Cardiac fibroblast (primary cell): ENCODE data around the gene IGFLR1.
"Not testable (repeated sequence)": the region's sequence is repeated elsewhere in the genome, so short reads cannot be mapped to it uniquely, and the experiment has no call there.

ENCODE experiments used
- DNase-seq, 2 donors: peaks; one replicate each; pipeline versions ENCODE4 v3.0.0 to v3.0.0-alpha.2; 2010; ENCODE audit warnings: low read depth in 2 of 2
- H3K4me3 ChIP-seq, 2 donors: replicated peaks in 1 of 2; 1 replicate in 1 of 2; 2 replicates in 1 of 2; pipeline ENCODE4 v1.5.1; 2011; ENCODE audit warnings: low read depth in 2 of 2, low read length in 2 of 2, mild to moderate bottlenecking in 2 of 2, moderate library complexity in 1 of 2
- TF ChIP-seq, protein P1 (sequence below): IDR thresholded peaks from one replicate; pipeline ENCODE4 v1.5.1; 2011; ENCODE audit warnings: low read depth, mild to moderate bottlenecking, low read length, inconsistent platforms

IGFLR1 gene

DNA sequence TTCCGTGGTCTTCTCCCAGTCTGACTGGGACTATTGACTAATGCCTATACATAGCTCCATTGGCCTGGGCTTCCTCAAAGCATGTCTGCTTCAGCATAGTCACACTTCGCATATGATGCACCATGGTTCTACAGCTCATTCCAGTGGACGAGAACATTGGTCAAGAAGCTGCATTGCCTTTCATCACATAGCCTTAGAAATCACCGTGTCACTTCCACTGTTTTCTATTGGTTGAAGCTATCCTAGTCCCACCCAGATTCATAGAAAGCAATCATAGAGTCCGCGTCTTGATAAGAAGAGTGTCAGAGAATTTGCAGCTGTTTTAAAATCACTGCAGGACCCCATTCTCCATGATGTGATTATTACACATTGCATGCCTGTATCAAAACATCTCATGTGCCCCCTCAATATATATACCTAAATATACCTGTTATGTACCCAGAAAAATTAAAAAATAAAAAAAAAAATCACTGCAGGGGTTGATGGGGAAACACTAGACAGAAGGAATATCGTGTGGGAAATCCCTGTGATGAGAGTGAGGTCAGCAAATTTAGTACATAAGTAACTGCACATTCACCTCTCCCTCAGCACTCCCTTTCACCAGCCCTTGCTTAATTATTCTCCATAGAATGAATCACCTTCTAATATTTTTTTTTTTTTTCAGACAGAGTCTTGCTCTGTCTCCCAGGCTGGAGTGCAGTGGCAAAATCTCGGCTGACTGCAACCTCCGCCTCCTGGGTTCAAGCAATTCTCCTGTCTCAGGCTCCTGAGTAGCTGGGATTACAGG is 31.0 kb upstream of the IGFLR1 start:
- DNase-seq, result peak; percentile 42 to 72
- TF ChIP-seq, protein P1, sequence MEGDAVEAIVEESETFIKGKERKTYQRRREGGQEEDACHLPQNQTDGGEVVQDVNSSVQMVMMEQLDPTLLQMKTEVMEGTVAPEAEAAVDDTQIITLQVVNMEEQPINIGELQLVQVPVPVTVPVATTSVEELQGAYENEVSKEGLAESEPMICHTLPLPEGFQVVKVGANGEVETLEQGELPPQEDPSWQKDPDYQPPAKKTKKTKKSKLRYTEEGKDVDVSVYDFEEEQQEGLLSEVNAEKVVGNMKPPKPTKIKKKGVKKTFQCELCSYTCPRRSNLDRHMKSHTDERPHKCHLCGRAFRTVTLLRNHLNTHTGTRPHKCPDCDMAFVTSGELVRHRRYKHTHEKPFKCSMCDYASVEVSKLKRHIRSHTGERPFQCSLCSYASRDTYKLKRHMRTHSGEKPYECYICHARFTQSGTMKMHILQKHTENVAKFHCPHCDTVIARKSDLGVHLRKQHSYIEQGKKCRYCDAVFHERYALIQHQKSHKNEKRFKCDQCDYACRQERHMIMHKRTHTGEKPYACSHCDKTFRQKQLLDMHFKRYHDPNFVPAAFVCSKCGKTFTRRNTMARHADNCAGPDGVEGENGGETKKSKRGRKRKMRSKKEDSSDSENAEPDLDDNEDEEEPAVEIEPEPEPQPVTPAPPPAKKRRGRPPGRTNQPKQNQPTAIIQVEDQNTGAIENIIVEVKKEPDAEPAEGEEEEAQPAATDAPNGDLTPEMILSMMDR, result no peak
- no peak overlapping the region for H3K4me3 ChIP-seq

- not testable (repeated sequence) for H3K4me3 ChIP-seq, DNase-seq
These were observed 30.1 kb upstream of the IGFLR1 start for GRCh38 chr19:35772362-35772761.

DNA sequence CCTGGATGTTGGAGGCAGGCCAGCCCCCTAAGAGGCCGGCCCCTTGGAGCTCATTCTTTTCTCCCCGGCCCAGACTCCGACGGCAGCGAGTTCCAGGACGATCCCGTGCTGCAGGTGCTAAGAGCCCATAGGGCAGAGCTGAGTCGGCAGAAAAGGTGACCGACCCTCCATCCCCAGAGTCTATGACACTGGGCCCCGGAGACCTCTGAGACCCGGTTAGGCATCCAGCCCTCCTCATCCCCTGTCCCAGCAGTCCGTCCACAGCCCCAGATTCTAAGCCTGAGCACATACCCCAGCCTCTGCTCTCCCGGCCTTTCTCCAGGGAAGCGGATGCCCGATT is 25.8 kb upstream of the IGFLR1 start:
- no peak overlapping the region for H3K4me3 ChIP-seq
- TF ChIP-seq, protein P1, result no peak
- DNase-seq, result no peak

GRCh38 chr19:35767288-35768081 is 25.2 kb upstream of the IGFLR1 start:
- TF ChIP-seq, protein P1, result no peak
- no peak for DNase-seq
- no peak overlapping the region for H3K4me3 ChIP-seq

DNA sequence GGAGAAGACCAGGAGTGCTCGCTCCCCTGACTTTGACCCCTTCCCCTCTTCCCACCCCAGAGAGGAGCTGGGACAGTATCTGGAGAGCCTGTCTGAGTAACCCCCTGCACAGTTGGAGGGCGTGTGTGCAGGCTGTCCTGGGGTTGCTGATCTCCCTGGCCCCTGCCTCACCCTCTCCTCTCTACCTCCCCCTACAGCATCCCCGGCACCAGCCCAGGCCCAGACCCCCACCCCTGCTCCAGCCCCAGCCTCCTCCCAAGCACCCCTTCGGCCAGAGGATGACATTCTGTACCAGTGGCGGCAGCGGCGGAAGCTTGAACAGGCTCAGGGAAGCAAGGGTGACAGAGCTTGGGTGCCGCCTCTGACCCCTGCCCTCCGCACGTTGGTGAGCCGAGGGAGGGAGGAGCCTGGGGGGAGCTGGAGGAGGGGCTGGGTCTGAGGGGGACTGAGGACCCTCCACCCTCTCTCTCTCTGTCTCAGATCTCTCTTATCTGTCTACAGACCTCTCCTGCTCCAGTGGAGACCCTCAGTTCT is 24.4 kb upstream of the IGFLR1 start:
- H3K4me3 ChIP-seq, result no peak overlapping the region
- TF ChIP-seq, protein P1, result no peak
- no peak for DNase-seq

DNA sequence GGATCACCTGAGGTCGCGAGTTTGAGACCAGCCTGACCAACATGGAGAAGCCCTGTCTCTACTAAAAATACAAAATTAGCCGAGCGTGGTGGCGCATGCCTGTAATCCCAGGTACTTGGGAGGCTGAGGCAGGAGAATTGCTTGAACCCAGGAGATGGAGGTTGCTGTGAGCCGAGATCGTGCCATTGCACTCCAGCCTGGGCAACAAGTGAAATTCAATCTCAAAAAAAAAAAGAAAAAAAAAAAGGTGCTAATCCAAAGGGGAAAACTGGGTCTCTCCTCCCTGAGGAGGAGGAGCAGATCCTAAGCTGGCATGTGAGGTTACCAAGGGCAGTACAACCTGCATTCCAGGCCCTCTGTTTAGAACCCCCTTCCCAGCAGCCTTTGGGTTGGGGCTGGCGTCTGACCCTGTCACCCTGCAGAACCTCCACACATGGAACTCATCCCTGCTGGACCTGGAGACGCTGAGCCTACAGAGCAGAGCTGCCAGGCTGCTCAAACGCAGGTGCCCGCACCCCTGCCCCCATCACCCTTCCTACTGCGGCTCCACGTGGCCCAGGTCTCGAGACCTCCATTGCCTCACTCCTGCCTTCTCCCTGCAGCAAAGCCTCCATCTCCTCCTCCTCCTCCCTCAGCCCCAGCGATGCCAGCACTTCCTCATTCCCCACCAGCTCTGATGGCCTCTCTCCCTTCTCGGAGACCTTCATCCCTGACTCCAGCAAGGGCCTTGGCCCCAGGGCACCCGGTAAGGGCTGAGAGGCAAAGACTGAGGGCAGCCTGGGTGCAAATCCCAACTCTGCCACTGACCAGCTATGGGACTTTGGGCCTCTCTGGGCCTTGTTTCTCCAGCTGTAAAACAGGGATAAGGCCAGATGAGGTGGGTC is 22.4 kb upstream of the IGFLR1 start:
- DNase-seq, result no peak
- no peak overlapping the region for H3K4me3 ChIP-seq
- TF ChIP-seq, protein P1, result no peak
